H4 (cell line): ENCODE data around the gene SLC6A19. TPM values are rescaled to one million over a fixed set of nuclear protein-coding genes. Genes with fewer than 3 reads are reported as not detected.

Experiments used
- DNase-seq: peaks from one replicate; pipeline ENCODE4 v3.0.0-alpha.2; 2015; ENCODE audit warnings: low spot score
- total RNA-seq: library from RNA; depleted of rRNA; stranded (reverse); fragments of >200 nt; shearing (Covaris generic); gene quantifications from 2 replicates; pipeline ENCODE4 v1.2.3, GENCODE V29; 2014

The SLC6A19 gene
- total RNA-seq, 1 experiment from 2014 or later, result not detected

DNA sequence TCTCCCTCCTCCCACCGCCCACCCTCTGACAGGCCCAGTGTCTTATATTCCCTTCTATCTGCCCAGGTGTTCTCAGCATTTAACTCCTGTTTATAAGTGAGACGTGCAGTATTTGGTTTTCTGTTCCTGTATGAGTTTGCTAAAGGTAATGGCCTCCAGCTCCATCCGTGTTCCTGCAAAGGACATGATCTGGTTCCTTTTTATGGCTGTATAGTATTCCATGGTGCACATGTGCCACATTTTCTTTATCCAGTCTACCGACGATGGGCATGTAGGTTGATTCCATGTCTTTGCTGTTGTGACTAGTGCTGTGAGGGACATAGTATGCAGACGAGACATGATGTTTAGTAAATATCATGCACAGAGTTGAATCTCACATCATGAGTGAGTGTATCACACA is 7.0 kb upstream of the SLC6A19 start:
- DNase-seq, result no peak

DNA sequence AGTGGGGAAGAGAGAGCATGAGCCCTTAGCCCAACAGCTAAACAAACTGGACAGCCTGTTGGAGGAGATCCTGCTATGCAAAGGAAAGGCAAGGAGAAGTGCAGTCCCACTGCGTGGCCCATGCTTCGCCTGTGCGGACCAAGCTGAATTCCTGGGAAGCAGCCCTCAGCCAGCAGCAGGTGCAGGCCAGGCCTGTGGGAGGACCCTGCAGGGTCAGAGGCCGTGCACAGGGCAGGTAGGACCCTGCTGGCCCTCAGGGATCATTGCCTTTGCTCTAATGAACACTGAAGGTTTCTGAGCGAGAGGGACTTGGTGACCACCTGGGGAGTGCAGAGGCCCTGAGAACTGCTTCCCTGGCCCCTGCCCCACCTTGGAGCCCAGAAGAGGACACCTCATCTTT is 6.0 kb upstream of the SLC6A19 start:
- DNase-seq, result no peak

DNA sequence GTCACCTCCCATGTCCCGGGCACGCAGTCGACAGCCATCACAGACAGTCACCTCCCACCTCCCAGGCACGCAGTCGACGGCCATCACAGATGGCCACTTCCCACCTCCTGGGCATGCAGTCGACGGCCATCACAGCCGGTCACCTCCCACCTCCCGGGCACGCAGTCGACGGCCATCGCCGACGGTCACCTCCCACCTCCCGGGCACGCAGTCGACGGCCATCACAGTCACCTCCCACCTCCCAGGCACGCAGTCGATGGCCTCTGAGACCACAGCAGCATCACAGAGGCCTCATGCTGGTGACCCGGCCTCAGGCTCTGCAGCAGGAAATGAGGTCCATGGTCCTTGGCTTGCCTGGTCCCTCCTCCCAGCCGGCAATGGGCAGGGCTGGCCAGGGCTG is 5.5 kb upstream of the SLC6A19 start:
- DNase-seq, result no peak

DNA sequence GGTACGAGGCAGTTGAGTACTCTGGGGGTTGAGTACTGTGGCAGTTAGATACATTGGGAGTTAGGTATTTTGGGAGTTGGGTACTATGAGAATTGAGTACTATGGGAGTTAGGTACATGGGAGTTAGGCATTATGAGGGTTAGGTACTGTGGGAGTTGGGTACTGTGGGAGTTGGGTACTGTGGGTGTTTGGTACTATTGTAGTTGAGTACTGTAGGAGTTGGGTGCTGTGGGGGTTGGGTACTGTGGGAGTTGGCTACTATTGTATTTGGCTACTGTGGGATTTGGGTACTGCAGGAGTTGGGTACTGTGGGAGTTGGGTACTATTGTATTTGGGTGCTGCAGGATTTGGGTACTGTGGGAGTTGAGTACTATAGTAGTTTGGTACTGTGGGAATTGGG is 4.8 kb upstream of the SLC6A19 start:
- DNase-seq, result no peak

DNA sequence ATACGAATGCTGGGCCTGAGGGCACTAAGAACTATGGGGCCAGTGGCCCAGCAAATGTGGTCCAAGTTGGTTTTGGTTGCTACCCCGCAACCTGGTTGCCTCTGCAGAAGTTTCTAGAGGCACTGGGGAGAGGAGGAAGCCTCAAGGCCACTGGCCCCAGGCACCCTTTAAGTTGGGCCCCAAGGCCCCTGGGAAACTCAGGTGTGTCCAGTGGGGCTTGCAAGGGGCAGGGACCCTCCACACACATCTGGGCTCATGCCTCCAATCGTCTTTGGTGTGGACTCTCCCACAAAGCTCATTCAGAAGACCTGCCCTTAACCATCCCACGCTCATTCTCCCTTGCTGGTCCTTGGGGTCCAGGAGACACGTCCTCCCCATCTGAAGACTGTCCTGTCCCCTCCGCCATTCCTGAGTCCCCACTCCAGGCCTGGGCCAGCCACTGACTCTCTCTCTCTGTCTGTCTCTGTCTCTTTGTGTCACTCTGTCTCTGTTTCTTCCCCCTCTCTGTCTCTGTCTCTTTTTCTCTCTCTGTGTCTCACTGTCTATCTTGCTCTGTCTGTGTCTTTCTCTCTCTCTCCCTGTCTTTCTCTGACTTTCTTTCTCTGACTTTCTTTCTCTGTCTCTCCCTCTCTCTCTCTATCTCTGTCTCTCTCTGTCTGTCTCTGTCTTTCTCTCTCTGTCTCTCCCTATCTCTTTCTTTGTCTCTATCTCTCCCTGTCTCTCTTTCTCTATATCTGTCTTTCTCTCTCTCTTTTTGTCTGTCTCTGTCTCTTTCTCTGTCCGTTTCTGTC is 3.3 kb upstream of the SLC6A19 start:
- DNase-seq, result no peak

DNA sequence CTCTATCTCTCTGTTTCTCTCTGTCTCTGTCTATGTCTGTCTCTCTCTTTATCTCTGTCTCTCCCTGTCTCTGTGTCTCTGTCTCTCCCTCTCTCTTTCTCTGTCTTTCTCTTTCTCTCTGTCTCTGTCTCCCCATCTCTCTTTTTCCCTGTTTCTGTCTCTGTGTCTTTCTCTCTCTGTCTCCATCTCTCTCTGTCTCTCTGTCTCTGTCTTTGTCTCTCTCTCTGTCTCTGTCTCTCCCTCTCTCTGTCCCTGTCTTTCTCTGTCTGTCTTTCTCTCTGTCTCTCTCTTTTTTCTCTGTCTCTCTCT is 2.1 kb upstream of the SLC6A19 start:
- no peak for DNase-seq

DNA sequence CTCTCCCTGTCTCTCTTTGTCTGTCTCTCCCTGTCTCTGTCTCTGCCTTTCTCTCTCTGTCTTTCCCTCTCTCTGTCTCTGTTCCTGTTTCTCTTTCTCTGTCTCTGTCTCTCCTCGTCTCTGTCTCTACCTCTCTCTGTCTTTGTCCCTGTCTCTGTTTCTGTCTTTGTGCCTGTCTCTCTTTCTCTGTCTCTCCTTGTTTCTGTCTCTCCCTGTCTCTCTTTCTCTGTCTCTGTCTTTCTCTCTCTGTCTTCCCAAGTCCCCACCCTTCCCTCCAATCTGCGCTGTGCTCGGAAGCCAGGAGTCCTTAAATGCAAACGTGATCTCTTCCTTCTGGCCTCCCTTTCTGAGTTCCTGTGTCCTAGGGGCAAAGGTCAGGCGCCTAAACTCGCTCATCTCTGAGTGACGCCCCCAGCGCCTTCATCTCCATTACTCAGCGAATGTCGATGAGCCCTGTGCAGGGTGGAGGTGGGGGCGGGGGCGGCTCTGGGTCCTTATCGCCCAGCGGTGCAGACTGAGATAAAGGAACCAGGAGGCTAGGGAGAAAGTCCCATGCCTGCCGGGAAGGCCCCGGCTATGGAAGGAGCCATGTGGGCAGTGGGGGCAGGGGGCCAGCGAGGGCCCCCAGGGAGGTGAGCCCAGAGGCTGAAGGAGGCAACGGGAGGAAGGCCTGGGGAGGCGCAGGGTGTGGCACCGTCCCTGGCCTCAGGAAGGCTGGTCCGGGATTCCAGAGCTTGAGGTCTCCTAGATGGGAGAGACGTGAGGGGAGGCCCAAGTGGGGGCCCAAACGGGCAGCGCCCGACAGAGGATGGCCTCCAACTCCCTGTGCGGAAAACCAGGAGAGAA is 1.5 kb upstream of the SLC6A19 start:
- no peak for DNase-seq

DNA sequence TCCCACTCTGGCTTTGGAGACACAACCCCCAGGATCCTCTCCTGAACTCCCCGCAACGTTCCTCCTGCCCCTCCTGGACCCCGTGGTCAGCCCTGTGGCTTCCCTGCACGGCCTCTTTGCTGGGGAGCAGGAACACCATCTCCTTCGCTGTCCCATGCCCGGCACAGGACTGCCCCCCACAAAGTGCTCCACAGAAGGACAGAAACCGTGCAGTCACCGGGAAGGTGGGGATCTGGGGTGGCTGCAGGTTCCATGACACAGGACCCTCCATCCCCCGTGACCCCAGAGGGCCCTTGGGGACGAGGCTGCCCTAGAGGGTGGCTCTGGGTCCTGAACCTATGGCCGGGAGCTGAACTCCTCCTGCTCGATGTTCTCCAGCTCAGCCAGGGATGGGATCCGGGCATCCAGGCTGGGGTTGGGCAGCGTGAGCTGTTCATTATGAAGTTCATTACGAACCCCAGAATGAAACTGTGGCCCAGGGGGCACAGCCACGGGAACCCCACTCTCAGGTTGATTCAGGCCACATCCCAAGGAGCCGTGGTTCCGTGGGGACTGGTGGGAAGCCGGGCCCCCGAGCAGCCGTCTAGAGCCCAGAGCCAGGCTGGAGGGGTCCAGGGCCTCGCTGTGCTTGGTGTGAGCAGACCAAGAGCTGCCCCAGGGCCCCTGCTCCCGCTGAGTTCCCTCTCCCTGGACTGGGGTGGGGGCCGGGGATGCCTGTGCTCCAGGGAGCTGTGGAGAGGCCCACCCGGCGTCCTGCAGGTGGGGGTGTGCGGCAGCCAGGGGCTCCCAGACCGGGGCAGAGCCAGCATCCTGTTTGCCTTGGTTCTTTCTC is 684 bp upstream of the SLC6A19 start:
- no peak for DNase-seq

DNA sequence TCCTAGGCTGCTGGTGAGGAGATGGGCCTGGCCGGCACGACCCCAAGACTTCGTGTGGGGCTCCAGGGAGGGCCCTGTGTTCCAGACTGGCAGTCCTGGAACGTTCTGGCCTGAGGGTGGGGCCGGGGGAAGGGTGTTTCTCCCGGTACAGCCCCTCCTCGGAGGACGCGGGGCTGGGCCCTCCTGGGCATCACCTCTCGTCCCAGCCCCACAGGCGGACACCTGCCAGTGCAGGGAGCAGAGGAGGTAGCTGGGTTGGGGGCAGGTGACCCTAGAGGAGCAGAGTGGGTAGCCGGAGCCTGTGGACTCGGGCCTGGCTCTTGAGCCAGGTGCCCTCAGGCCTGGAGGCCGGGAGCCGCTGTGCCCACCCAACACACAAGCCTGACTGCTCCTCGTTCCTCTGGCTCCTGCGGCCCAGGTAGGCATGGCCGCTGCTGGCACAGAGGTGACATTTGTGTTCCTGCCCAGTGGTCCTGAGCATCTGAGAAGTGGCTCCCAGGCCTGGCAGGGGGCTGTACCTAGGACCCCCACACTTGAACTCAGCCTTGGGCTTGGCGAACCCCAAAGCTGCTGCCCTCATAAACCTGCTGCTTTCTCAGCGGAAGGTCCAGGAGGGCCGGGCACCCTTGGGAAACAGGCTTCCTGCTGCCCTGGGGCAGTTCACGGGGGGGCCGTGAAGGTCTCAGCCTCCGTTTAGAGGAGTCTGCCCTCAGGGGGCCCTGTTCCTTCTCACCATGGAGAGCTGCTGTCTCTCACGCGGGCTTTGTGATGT is 817 bp downstream of the SLC6A19 start:
- DNase-seq, result no peak

DNA sequence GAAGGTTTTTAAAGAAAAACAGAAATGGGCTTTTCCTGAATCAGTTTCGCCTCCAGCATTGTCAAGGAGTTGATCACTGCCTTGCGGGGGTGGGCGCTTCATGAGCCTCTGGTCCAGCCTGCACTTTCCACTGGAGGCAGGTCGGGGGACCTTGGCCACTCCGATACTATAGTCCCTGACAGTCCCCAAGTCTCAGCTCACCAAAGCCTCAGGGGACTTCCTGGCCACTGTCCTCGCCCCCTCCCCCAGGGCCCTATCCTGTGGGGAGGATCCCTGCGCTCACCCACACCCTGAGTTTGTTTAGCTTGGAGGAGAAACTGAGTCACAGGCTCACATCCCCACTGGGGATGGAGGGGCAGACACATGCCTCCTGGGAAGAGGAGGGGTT is 1.4 kb downstream of the SLC6A19 start:
- DNase-seq, result no peak

DNA sequence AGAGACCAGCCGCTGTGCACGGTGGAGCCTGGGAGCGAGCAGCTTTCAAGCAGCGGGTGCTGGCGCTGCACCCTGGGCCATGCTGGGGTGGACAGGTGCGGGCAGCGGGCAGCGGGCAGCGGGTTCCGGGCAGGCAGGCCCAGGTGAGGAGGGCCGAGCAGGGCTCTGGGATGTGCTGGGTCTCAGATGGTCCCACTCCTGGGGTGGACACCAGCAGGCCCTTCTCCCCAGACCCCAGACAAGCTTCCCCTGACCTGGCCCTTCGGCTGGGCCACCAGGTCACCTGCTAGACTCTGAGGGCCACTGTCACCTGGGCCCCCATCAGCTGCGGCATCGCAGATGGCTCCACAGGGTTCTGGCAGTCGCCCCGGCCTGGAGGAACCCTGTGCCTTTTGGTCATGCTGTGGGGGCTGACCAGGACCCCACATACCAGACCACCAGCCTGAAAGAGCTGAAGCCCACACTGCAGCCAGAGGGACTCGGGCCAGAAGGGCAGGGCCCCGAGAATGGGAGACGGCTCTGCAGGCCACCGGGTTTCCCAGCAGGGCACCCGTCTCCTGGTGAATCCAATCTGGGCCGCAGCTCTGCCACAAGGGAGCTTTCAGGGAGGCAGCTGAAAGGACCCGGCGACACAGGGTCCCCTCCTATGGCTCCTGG is 2.0 kb downstream of the SLC6A19 start:
- DNase-seq, result no peak

DNA sequence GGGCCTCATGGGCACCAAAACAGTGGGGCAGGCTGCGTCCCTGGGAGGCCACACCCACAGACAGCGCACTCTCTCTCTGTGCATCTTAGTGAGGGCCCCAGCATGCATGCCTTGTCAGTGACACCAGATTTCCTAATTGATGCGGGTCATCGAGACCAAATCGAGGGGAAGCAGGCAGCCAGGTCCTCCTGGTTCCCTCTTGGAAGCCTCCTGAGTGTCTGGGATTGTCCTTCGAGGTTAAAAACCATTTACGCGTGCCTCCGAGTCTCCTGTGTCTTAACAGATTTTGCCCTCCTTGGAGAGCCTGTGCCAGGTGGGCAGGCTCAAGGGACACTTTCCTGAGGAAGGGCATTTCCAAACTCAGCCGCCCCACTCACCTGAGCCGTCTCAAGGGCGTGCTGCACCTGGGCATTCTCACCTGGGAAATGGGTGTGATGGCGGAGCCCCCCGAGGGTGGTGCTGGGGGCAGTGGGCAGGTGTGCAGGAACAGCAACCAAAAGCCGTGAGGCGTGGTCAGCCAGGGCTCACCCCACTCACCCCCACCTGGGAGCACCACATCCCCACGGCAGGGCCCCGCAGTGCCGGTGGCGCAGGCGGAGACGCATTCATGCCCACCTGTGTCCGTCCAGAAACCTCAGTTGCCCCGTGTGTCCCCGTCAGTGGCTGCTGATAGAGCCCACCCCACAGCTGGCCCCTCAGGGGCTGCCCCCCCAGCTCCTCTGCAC is 2.7 kb downstream of the SLC6A19 start:
- no peak for DNase-seq

DNA sequence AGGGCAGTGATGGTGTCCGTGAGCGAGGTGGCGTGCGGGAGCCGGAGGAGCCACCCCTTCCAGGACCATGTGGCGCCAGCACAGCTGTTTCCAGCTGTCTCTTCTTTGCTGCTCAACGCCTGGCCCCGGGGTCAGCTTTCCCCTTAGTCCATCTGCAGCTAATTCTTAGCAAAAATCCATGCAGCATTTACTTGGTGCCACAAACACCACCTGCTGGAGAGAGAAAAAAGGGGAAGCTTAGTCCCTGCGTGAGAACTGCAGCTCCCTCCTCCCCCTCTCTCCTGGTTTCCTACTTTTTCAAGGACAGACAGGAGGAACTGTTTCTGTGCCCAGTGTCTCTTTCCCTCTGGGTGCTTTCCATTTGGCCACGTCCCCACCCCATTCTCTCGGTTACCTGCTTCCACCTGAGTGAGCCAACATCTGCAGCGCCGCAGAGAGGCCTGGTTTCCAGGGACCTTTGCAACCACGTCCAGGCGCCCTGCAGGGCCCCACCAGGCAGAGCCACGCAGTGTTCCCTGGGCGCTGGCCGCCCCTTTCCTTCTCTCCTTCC is 3.4 kb downstream of the SLC6A19 start:
- peak; percentile 52 for DNase-seq

DNA sequence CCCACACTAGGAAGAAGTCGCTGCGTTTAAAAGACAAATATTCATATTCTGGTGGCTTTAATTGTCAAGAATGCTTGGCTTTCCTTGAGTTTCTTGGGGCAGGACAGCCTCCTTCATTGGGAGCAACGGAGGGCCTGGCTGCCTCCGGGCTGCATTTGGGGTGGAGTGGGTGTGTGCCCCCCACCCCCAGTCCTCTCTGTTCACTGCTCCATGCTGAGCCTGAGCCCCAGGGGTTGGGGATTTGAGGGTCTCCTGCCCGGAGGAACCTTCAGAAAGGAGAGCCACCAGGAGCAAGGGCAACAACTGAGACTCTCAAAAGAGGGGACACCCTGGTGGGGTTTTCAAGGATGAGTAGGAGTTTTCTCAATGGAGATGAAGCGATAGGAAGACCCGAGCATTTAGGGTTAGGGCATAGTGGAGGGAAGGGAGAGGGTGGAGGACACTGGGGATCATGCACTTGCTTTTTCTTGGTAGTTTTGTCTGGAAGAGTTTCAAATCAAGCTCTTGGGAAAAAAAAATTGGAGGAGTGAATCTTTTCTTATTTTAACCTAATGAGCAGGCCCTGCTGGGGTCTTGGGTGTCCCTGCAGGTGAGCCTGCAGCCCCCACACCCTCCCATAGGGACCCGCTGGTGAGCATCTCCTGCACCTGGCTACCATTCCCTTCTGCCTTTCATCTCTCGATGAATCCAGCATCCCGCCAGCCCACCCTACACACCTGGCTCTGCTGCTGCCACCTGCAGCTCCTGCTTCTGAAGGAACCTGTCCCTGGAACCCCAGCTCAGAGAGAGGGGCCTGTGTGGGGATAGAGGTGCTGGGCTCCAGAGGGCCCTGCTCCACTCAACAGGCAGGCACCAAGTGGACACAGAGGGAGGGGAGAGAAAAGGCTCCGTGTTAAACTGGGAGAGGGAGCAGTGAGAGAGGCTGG is 4.1 kb downstream of the SLC6A19 start:
- DNase-seq, result no peak

DNA sequence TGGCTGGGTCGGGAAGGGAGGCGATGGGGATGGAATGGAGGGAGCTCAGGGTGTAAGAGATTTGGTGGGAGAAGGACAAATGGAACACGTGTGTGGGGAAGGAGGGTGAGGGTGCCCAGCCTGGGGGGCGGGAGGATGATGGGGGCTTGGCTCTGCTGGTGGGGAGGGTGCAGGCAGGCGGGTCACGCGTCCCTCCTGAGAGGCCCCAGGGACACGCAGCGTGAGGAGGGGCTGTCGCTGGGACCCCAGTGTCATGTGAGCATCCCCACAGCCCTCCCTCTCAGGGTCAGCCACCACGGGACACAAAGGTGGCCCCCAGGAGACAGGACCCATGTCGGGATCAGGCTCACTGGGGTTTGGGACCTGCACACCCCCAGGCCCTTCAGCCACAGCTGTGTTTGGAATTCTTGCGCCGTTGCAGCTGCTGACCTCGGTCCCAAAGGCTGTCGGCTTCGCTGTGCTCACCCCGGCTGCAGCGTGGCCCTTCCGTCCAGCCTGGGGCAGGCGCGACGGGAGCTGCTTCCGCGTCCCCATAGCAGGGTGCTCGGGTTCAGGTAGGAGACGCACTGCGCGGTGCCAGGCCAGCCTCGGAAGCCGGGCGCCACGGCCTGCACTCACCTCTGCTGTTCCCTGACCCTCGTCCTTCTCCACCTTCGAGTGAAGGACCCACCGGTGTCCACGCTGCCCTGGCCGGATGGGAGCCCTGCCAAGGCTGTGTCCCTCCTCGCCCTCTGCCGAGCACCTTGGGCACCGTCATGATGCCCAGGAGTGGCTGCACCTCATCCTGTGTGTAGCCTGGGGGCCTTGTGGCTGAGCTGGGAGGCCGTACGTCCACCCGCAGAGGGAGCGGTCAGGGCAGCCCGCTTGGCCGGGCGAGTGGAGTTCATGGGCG is 5.4 kb downstream of the SLC6A19 start:
- DNase-seq, result no peak

DNA sequence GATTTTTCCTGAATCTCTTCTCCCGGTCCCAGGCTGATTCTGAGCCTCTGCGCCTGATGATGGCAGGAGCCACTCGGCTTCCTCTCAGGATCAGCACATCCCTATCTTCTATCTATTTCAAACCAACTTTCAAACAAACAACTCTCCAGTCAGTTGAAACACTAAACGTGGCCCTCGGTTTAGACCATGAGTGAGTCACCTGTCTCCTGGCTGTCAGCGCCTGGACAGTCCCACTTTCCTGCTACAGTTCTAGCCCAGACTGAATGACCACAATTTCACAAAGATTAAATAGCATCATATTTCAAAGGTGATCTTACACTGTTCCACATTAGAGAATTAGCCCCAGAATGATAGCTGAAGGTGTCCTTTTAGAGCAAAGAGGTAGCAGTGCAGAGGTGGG is 6.2 kb downstream of the SLC6A19 start:
- no peak for DNase-seq

DNA sequence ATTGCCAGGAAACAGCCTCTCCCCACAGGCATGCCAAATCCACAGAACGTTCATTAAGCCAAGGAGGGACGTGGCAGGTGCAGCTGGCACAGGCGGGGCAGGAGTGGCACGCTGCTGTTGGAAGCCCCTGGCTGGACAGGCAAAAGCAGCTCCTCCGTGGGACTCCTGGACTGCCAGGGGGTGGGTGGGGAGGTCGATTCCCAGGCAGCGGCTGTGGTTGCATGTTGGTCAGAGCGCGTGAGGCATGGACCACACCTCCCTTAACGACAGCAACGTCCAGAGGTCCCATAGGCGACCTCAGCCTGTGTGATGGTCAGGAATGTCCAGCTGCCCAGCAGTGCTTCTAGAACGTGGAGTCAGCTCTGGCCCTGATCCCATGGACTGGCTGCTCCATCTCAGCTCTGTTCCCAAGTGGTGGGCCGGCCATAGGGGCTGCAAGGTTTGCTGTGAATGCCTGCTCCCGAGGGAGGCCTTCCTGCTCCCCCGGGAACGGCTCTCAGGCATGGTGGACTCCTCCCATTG is 6.9 kb downstream of the SLC6A19 start:
- DNase-seq, result no peak
